ENCODE data around the gene DCBLD2. TPM values are rescaled to one million over a fixed set of nuclear protein-coding genes. Genes with fewer than 3 reads are reported as not detected.

DCBLD2 gene
- total and polyA plus RNA-seq, 2 of the 13 experiments (the other 11 are each of a cell fraction or from before 2014, with no cell fraction given), result 43.8 to 56.9 TPM

- TF ChIP-seq HNF4G (IDR thresholded peaks at IDR 0.05; ENCODE audit: borderline replicate concordance, low read depth, low read length) (peak; percentile 55; the same call in 1 of the 2 replicates), HNF4G (CRISPR knock-in tag; IDR thresholded peaks at IDR 0.05; ENCODE audit: borderline replicate concordance, low read depth) (no peak), TBX2 (CRISPR knock-in tag; IDR thresholded peaks at IDR 0.05; ENCODE audit: borderline replicate concordance) (peak; percentile 83), ZNF616 (CRISPR knock-in tag; IDR thresholded peaks at IDR 0.05; ENCODE audit: low read depth) (no peak), SIX4 (CRISPR knock-in tag; IDR thresholded peaks at IDR 0.05) (no peak), FOSL2 (CRISPR knock-in tag; IDR thresholded peaks at IDR 0.05) (peak; percentile 47), ZNF263 (CRISPR knock-in tag; IDR thresholded peaks at IDR 0.05) (peak; percentile 28; the same call in 1 of the 2 replicates), ZNF713 (CRISPR knock-in tag; IDR thresholded peaks at IDR 0.05) (no peak), NFYC (CRISPR knock-in tag; IDR thresholded peaks at IDR 0.05) (peak; percentile 63), ZNF878 (CRISPR knock-in tag; IDR thresholded peaks at IDR 0.05) (0 out of 2 replicates have a peak, but pooled peaks have one; percentile 35), CREM (IDR thresholded peaks at IDR 0.05) (peak; percentile 43; the same call in 1 of the 2 replicates), CREM (CRISPR knock-in tag; IDR thresholded peaks at IDR 0.05) (no peak), ZEB1 (IDR thresholded peaks at IDR 0.05; ENCODE audit: insufficient replicate concordance, low read depth) (peak; percentile 98), RCOR2 (CRISPR knock-in tag; IDR thresholded peaks at IDR 0.05) (peak; percentile 63), ZNF841 (CRISPR knock-in tag; IDR thresholded peaks at IDR 0.05; ENCODE audit: borderline replicate concordance) (no peak), RXRB (CRISPR knock-in tag; IDR thresholded peaks at IDR 0.05; ENCODE audit: borderline replicate concordance) (peak; percentile 58), POGZ (CRISPR knock-in tag; IDR thresholded peaks at IDR 0.05) (peak; percentile 91), ZNF232 (CRISPR knock-in tag; IDR thresholded peaks at IDR 0.05; ENCODE audit: borderline replicate concordance) (peak; percentile 95), NFAT5 (CRISPR knock-in tag; IDR thresholded peaks at IDR 0.05) (no peak)
- TF ChIP-seq, protein P1, sequence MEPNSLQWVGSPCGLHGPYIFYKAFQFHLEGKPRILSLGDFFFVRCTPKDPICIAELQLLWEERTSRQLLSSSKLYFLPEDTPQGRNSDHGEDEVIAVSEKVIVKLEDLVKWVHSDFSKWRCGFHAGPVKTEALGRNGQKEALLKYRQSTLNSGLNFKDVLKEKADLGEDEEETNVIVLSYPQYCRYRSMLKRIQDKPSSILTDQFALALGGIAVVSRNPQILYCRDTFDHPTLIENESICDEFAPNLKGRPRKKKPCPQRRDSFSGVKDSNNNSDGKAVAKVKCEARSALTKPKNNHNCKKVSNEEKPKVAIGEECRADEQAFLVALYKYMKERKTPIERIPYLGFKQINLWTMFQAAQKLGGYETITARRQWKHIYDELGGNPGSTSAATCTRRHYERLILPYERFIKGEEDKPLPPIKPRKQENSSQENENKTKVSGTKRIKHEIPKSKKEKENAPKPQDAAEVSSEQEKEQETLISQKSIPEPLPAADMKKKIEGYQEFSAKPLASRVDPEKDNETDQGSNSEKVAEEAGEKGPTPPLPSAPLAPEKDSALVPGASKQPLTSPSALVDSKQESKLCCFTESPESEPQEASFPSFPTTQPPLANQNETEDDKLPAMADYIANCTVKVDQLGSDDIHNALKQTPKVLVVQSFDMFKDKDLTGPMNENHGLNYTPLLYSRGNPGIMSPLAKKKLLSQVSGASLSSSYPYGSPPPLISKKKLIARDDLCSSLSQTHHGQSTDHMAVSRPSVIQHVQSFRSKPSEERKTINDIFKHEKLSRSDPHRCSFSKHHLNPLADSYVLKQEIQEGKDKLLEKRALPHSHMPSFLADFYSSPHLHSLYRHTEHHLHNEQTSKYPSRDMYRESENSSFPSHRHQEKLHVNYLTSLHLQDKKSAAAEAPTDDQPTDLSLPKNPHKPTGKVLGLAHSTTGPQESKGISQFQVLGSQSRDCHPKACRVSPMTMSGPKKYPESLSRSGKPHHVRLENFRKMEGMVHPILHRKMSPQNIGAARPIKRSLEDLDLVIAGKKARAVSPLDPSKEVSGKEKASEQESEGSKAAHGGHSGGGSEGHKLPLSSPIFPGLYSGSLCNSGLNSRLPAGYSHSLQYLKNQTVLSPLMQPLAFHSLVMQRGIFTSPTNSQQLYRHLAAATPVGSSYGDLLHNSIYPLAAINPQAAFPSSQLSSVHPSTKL (CRISPR knock-in tag; IDR thresholded peaks at IDR 0.05), result peak; percentile 74
Measured at GRCh38 chr3:98777286-98777685, 124.2 kb downstream of the DCBLD2 start (continued).

Measured in HepG2 (cell line).